Calu3 (cell line): Measurements from ENCODE around the gene STAB2. TPM values are rescaled to one million over a fixed set of nuclear protein-coding genes. Genes with fewer than 3 reads are reported as not detected.

Source experiments
- BruUV-seq: library from RNA; stranded (reverse); fragments of 400-500 nt; replicated peaks from 2 replicates; lab custom pipeline; 2021; lab: Mats Ljungman, UMichigan
- CTCF ChIA-PET: fragments of 300-600 bp; sonication (Branson Sonifier 250); formaldehyde crosslinking; loops from one replicate; lab custom pipeline; 2022; ENCODE audit warnings: antibody characterized with exemption; lab: Charles Lee
- DNase-seq: peaks from one replicate; pipeline ENCODE4 v3.0.0; 2022
- H3K27ac Mint-ChIP-seq: one replicate; pipeline ENCODE4 v1.8.0; 2022; ENCODE audit warnings: mixed read lengths; ENCODE audit not compliant: unreplicated experiment
- H3K27me3 Mint-ChIP-seq: one replicate; pipeline ENCODE4 v1.8.0; 2022; ENCODE audit warnings: mixed read lengths; ENCODE audit not compliant: unreplicated experiment
- H3K36me3 Mint-ChIP-seq: one replicate; pipeline ENCODE4 v1.8.0; 2022; ENCODE audit warnings: mild to moderate bottlenecking, moderate library complexity, mixed read lengths; ENCODE audit not compliant: insufficient read depth, unreplicated experiment
- H3K4me1 Mint-ChIP-seq: one replicate; pipeline ENCODE4 v1.8.0; 2022; ENCODE audit warnings: mild to moderate bottlenecking, low read depth, mixed read lengths; ENCODE audit not compliant: unreplicated experiment
- H3K4me3 Mint-ChIP-seq: one replicate; pipeline ENCODE4 v1.8.0; 2022; ENCODE audit warnings: mild to moderate bottlenecking, low read depth, moderate library complexity, mixed read lengths; ENCODE audit not compliant: unreplicated experiment
- H3K9me3 Mint-ChIP-seq: one replicate; pipeline ENCODE4 v1.8.0; 2022; ENCODE audit warnings: low read depth, mixed read lengths; ENCODE audit not compliant: unreplicated experiment
- intact Hi-C: fragments of 100-400 bp; cut with micrococcal nuclease; formaldehyde crosslinking; loops from one replicate; pipeline ENCODE4 v1.10.0; 2022; ENCODE audit not compliant: unreplicated experiment
- total RNA-seq: library from RNA; stranded (reverse); gene quantifications from 2 replicates; pipeline ENCODE4 v1.2.3, GENCODE V29; 2022
- TF ChIP-seq, protein P1 (sequence below): fragments of 200-600 bp; IDR thresholded peaks from one replicate; pipeline ENCODE4 v1.8.0; 2022; ENCODE audit warnings: antibody characterized with exemption; ENCODE audit not compliant: unreplicated experiment

Gene STAB2
- total RNA-seq, 1 experiment from 2014 or later, result not detected

DNA sequence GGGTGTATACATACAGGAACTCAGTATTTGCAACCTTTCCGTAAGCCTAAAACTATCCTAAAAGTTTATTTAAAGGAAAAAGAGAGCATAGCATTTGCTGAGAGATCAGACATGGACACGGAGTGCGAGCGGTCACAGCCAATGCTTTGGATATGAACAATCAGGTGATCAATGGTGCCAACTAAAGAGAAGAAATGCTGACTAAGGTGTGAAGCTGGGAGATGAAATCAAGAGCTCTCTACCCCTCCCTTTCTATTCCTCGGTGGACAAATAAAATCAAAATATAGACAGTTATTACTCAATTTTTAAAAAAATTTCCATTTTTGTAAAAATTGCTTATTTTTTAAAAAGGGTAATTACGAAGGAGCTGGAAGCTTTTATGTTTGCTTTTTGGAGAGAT lies 224.7 kb downstream of the STAB2 start:
- intact Hi-C loops, result no loop called here
- DNase-seq, result no peak
- TF ChIP-seq, protein P1, sequence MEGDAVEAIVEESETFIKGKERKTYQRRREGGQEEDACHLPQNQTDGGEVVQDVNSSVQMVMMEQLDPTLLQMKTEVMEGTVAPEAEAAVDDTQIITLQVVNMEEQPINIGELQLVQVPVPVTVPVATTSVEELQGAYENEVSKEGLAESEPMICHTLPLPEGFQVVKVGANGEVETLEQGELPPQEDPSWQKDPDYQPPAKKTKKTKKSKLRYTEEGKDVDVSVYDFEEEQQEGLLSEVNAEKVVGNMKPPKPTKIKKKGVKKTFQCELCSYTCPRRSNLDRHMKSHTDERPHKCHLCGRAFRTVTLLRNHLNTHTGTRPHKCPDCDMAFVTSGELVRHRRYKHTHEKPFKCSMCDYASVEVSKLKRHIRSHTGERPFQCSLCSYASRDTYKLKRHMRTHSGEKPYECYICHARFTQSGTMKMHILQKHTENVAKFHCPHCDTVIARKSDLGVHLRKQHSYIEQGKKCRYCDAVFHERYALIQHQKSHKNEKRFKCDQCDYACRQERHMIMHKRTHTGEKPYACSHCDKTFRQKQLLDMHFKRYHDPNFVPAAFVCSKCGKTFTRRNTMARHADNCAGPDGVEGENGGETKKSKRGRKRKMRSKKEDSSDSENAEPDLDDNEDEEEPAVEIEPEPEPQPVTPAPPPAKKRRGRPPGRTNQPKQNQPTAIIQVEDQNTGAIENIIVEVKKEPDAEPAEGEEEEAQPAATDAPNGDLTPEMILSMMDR, result no peak
- CTCF ChIA-PET, result interaction anchor here (0.6 kb wide), 1 partner anchor 1971 kb away, joined by 3 read pairs; no protein-coding TSS in a partner anchor
- BruUV-seq, result no TSS peak
- peaks cover 8% of the 10 kb centered on the region for H3K4me1 Mint-ChIP-seq
- peaks cover 16% of the 10 kb centered on the region for H3K36me3 Mint-ChIP-seq
- no peaks in the 10 kb centered on the region for H3K27me3 Mint-ChIP-seq
- no peaks in the 10 kb centered on the region for H3K9me3 Mint-ChIP-seq
- H3K4me3 Mint-ChIP-seq, result no peak overlapping the region
- H3K27ac Mint-ChIP-seq, result no peak overlapping the region

DNA sequence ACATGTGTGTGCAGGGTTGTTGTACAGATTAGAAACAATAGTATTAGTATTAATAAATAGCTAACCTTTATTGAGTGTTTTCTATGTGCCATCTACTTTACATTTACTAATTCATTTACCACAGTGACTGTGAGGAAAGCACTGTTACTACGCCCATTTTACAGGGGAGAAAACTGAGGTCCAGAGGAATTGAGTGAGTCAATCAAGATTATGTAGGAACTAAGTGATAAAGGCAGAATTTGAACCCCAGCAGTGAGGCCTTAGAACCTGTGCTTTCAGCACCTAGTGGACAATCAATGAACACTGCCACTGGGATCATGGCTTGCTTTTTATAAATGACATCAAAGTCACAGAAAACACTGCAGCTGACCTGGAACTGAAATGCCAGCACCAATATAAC lies 225.7 kb downstream of the STAB2 start:
- H3K4me3 Mint-ChIP-seq, result no peak overlapping the region
- intact Hi-C loops, result no loop called here
- no TSS peak for BruUV-seq
- TF ChIP-seq, protein P1, result no peak
- H3K27ac Mint-ChIP-seq, result no peak overlapping the region
- peaks cover 12% of the 10 kb centered on the region for H3K36me3 Mint-ChIP-seq
- DNase-seq, result no peak
- CTCF ChIA-PET, result no interaction called here
- no peaks in the 10 kb centered on the region for H3K4me1 Mint-ChIP-seq
- H3K9me3 Mint-ChIP-seq, result no peaks in the 10 kb centered on the region
- H3K27me3 Mint-ChIP-seq, result no peaks in the 10 kb centered on the region

DNA sequence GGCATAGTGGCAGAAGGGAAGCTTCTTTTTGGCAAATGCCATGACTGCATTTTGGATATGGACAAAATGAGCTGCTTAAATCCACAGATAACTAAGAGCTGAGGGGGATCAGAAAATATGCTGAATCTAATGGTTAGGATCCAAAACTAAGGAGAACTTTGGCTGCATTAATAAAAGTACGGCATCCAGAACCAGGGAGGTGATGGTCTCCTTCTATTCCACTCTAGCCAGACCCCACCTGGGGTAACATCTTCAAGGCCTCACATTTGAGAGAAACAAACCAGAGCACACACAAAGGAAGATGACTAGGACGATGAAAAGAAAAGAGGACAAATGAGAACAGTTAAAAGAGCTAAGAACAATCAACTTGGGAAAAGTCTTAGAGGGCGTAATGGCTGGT lies 226.4 kb downstream of the STAB2 start:
- Mint-ChIP-seq H3K27me3 (no peaks in the 10 kb centered on the region), H3K4me1 (no peaks in the 10 kb centered on the region), H3K4me3 (no peak overlapping the region), H3K36me3 (peaks cover 12% of the 10 kb centered on the region), H3K9me3 (no peaks in the 10 kb centered on the region), H3K27ac (no peak overlapping the region)
- BruUV-seq, result no TSS peak
- TF ChIP-seq, protein P1, result no peak
- CTCF ChIA-PET, result no interaction called here
- no peak for DNase-seq
- intact Hi-C loops, result no loop called here

DNA sequence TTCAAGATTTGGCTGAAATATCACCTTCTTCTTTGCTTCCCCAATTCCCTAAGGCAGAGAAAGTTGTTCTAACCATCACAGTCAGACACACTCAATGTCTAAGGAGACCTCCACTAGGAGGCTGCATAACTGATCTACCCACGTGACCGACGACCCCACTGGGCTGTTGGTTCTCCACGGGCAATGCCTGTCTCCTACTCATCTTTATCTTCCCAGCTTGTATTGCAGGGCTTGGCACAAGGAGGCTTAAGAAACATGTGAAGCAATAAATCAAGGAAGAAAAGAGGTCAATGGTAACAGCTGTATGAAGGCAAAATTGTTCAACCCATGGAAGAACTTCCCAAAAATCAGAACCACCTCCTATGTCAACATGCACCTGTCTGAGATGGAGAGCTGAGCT lies 226.9 kb downstream of the STAB2 start:
- Mint-ChIP-seq H3K4me1 (no peaks in the 10 kb centered on the region), H3K4me3 (no peak overlapping the region), H3K27me3 (no peaks in the 10 kb centered on the region), H3K9me3 (no peaks in the 10 kb centered on the region), H3K27ac (no peak overlapping the region), H3K36me3 (peaks cover 12% of the 10 kb centered on the region)
- CTCF ChIA-PET, result no interaction called here
- DNase-seq, result no peak
- TF ChIP-seq, protein P1, result no peak
- intact Hi-C loops, result no loop called here
- BruUV-seq, result no TSS peak
